ENCODE results near the gene ATG5. TPM values are rescaled to one million over a fixed set of nuclear protein-coding genes. Genes with fewer than 3 reads are reported as not detected.
"Not testable (repeated sequence)": the region's sequence is repeated elsewhere in the genome, so short reads cannot be mapped to it uniquely, and the experiment has no call there.

ATG5 gene
- total RNA-seq, 1 experiment from 2014 or later, result 26.9 TPM

DNA sequence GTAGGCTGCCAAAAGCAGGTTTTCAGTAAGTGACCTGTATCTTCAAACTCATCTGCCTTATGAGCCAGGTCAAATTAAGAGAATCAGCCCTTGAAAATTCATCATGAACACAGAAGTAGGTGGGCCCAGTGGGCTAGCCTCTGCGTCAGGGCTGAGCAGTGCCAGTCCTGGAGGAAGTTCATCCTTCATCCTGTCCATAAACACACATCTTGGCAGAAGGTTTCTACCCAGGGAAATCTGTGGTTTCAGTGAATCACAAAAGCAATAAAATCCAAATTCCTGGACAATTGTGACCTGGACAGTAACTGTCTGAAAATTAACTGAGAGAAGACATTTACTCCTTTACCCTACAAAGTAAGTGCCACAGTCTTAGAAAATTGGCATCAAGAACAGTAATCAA, 72.4 kb downstream of the ATG5 start:
- Histone ChIP-seq H3K9me3 (no peaks in the 10 kb centered on the region), H3K27me3 (replicated peaks; ENCODE audit: control insufficient read depth, insufficient read depth, low read length) (no peaks in the 10 kb centered on the region), H3K36me3 (ENCODE audit: control insufficient read depth, insufficient read depth, low read length) (no peaks in the 10 kb centered on the region), H3K4me3 (ENCODE audit: low read depth, low read length) (no peak overlapping the region), H3K4me1 (no peaks in the 10 kb centered on the region)
- CTCF ChIA-PET, result no interaction called here
- intact Hi-C loops (cut with micrococcal nuclease; ENCODE audit: unreplicated experiment), result no loop called here
- POLR2A ChIA-PET, result no interaction called here
- H3K9me3 Mint-ChIP-seq (ENCODE audit: unreplicated experiment), result no peaks in the 10 kb centered on the region
- no peaks in the 10 kb centered on the region for H3K36me3 Mint-ChIP-seq (ENCODE audit: insufficient read depth, unreplicated experiment)
- H3K27me3 Mint-ChIP-seq (ENCODE audit: insufficient read depth, unreplicated experiment), result no peaks in the 10 kb centered on the region
- no peak overlapping the region for H3K4me3 Mint-ChIP-seq (ENCODE audit: unreplicated experiment)
- no peak for DNase-seq
- H3K4me1 Mint-ChIP-seq (ENCODE audit: low read depth, unreplicated experiment), result no peaks in the 10 kb centered on the region
- BruUV-seq (replicated peaks), result no TSS peak
- no peak overlapping the region for H3K27ac Mint-ChIP-seq (ENCODE audit: unreplicated experiment)
- TF ChIP-seq, protein P1, sequence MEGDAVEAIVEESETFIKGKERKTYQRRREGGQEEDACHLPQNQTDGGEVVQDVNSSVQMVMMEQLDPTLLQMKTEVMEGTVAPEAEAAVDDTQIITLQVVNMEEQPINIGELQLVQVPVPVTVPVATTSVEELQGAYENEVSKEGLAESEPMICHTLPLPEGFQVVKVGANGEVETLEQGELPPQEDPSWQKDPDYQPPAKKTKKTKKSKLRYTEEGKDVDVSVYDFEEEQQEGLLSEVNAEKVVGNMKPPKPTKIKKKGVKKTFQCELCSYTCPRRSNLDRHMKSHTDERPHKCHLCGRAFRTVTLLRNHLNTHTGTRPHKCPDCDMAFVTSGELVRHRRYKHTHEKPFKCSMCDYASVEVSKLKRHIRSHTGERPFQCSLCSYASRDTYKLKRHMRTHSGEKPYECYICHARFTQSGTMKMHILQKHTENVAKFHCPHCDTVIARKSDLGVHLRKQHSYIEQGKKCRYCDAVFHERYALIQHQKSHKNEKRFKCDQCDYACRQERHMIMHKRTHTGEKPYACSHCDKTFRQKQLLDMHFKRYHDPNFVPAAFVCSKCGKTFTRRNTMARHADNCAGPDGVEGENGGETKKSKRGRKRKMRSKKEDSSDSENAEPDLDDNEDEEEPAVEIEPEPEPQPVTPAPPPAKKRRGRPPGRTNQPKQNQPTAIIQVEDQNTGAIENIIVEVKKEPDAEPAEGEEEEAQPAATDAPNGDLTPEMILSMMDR (IDR thresholded peaks at IDR 0.05; ENCODE audit: insufficient read depth in 1 of 2, low read depth in 1 of 2, low read length in 1 of 2, severe bottlenecking in 1 of 2, unreplicated experiment in 1 of 2), result no peak

DNA sequence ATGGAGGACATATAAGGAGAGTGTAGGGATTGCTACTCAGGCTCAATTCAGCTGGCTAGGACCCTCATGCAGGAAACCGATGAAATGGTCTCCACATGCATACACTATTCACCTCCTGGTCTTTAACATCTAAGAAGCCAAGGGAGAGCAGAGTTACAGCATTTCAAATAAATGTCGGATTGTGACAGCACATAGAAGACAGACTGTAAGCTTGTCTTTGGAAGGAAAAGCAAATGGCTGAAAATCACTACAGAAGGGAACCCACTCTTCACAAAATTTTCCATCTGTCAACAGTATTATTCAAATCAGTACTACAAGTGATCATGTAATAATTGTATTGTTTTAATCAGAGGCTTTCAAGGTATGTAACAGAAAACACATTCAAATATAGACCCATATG, 72.9 kb downstream of the ATG5 start:
- Histone ChIP-seq H3K4me3 (ENCODE audit: low read depth, low read length) (no peak overlapping the region), H3K27me3 (replicated peaks; ENCODE audit: control insufficient read depth, insufficient read depth, low read length) (no peaks in the 10 kb centered on the region), H3K4me1 (no peaks in the 10 kb centered on the region), H3K9me3 (no peaks in the 10 kb centered on the region), H3K36me3 (ENCODE audit: control insufficient read depth, insufficient read depth, low read length) (no peaks in the 10 kb centered on the region)
- H3K27ac Mint-ChIP-seq (ENCODE audit: unreplicated experiment), result no peak overlapping the region
- ChIA-PET CTCF (no interaction called here), POLR2A (no interaction called here)
- no peaks in the 10 kb centered on the region for H3K4me1 Mint-ChIP-seq (ENCODE audit: low read depth, unreplicated experiment)
- no peaks in the 10 kb centered on the region for H3K27me3 Mint-ChIP-seq (ENCODE audit: insufficient read depth, unreplicated experiment)
- no peak for DNase-seq
- BruUV-seq (replicated peaks), result no TSS peak
- no peaks in the 10 kb centered on the region for H3K36me3 Mint-ChIP-seq (ENCODE audit: insufficient read depth, unreplicated experiment)
- TF ChIP-seq, protein P1 (IDR thresholded peaks at IDR 0.05; ENCODE audit: insufficient read depth in 1 of 2, low read depth in 1 of 2, low read length in 1 of 2, severe bottlenecking in 1 of 2, unreplicated experiment in 1 of 2), result no peak
- no peak overlapping the region for H3K4me3 Mint-ChIP-seq (ENCODE audit: unreplicated experiment)
- intact Hi-C loops (cut with micrococcal nuclease; ENCODE audit: unreplicated experiment), result no loop called here
- H3K9me3 Mint-ChIP-seq (ENCODE audit: unreplicated experiment), result no peaks in the 10 kb centered on the region

DNA sequence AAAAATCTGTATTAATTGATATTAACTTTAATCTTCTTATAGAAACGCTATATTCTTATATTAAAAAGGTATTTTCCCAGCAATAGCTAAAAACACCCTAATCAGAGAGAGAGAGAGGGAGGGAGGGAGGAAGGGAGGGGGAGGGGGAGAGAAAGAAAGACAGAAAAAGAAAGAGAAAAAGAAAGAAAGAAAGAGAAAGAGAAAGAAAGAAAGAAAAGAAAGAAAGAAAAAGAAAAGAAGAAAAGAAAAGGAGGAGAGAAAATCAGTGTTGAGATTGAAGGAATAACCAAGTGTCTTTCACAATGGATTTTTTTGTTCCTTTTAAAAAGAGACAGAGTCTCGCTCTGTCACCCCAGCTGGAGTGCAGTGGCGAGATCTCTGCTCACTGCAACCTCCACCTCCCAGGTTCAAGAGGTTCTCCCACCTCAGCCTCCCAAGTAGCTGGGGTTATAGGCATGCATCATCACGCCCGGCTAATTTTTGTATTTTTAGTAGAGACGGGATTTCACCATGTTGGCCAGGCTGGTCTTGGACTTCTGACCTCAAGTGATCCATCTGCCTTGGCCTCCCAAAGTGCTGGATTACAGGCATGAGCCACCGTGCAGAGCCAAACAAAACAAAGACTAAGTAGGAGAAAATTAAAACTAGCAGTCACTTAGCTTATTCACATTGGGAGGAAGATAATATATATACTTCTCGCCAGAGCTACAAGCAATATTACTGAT, 73.9 kb downstream of the ATG5 start:
- H3K36me3 Mint-ChIP-seq (ENCODE audit: insufficient read depth, unreplicated experiment); DNase-seq; H3K4me1 Mint-ChIP-seq (ENCODE audit: low read depth, unreplicated experiment); H3K4me3 ChIP-seq (ENCODE audit: low read depth, low read length); H3K9me3 Mint-ChIP-seq (ENCODE audit: unreplicated experiment); POLR2A ChIA-PET; H3K4me3 Mint-ChIP-seq (ENCODE audit: unreplicated experiment); CTCF ChIA-PET; intact Hi-C loops (cut with micrococcal nuclease; ENCODE audit: unreplicated experiment); H3K36me3 ChIP-seq (ENCODE audit: control insufficient read depth, insufficient read depth, low read length); H3K27me3 Mint-ChIP-seq (ENCODE audit: insufficient read depth, unreplicated experiment); H3K27me3 ChIP-seq (replicated peaks; ENCODE audit: control insufficient read depth, insufficient read depth, low read length); BruUV-seq (replicated peaks); H3K9me3 ChIP-seq; H3K27ac Mint-ChIP-seq (ENCODE audit: unreplicated experiment); H3K4me1 ChIP-seq: not testable (repeated sequence)

DNA sequence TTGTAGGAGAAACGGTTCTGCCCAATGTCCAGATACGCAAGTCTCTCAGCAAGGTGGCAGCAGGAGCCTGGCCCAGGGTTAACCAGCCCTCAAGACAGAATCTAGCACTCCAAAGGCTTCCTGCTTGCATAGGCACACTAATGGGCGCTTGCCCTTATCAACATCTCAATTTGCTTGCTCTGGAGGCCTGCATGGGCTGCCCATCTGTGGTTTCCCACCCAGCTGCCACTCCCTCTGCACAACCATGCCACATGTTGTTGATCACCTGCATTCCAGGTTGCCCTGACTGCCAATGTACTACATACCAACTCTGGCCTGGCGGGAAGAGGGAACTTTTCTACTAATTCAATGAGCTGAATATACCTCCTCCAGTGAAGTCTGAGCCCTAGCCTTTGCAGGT, 74.6 kb downstream of the ATG5 start:
- CTCF ChIA-PET, result no interaction called here

More for the DNA sequence above, 74.6 kb downstream of the ATG5 start:
- no peaks in the 10 kb centered on the region for H3K4me1 ChIP-seq
- Mint-ChIP-seq H3K4me3 (ENCODE audit: unreplicated experiment) (no peak overlapping the region), H3K36me3 (ENCODE audit: insufficient read depth, unreplicated experiment) (no peaks in the 10 kb centered on the region), H3K27me3 (ENCODE audit: insufficient read depth, unreplicated experiment) (no peaks in the 10 kb centered on the region), H3K9me3 (ENCODE audit: unreplicated experiment) (no peaks in the 10 kb centered on the region), H3K4me1 (ENCODE audit: low read depth, unreplicated experiment) (no peaks in the 10 kb centered on the region), H3K27ac (ENCODE audit: unreplicated experiment) (no peak overlapping the region)
- H3K4me3 ChIP-seq (ENCODE audit: low read depth, low read length), result no peak overlapping the region
- BruUV-seq (replicated peaks), result no TSS peak
- intact Hi-C loops (cut with micrococcal nuclease; ENCODE audit: unreplicated experiment), result no loop called here
- POLR2A ChIA-PET, result no interaction called here
- TF ChIP-seq, protein P1 (IDR thresholded peaks at IDR 0.05; ENCODE audit: insufficient read depth in 1 of 2, low read depth in 1 of 2, low read length in 1 of 2, severe bottlenecking in 1 of 2, unreplicated experiment in 1 of 2), result no peak
- H3K27me3 ChIP-seq (replicated peaks; ENCODE audit: control insufficient read depth, insufficient read depth, low read length), result no peaks in the 10 kb centered on the region
- H3K36me3 ChIP-seq (ENCODE audit: control insufficient read depth, insufficient read depth, low read length), result no peaks in the 10 kb centered on the region
- no peaks in the 10 kb centered on the region for H3K9me3 ChIP-seq
- DNase-seq, result no peak

Measured in Caco-2 (cell line).